GM19193 (cell line): ENCODE measurements around the gene WDR88.

Experiments
- POLR2A ChIP-seq: IDR thresholded peaks from 4 replicates; pipeline ENCODE4 v1.6.1; 2011; ENCODE audit not compliant: insufficient read depth, insufficient read length; ENCODE audit errors: extremely low read depth

Gene WDR88

GRCh38 chr19:33132021-33132420, at the start of gene WDR88:
WDR88 (plus strand) TSS chr19:33132114; CDS start chr19:33132170, 56 bp downstream.
- no peak for TF ChIP-seq POLR2A

- TF ChIP-seq POLR2A = no peak
These were observed 46.3 kb upstream of the WDR88 start for GRCh38 chr19:33085570-33086128.

GRCh38 chr19:33086955-33087354, 45.0 kb upstream of the WDR88 start:
- TF ChIP-seq POLR2A = no peak

GRCh38 chr19:33089010-33089409, 42.9 kb upstream of the WDR88 start:
- TF ChIP-seq POLR2A = no peak

- no peak for TF ChIP-seq POLR2A
These were observed 41.7 kb upstream of the WDR88 start for GRCh38 chr19:33090179-33090578.

- no peak for TF ChIP-seq POLR2A
These were observed 38.3 kb upstream of the WDR88 start for GRCh38 chr19:33093420-33094210.

GRCh38 chr19:33094436-33095067, 37.4 kb upstream of the WDR88 start:
- TF ChIP-seq POLR2A = no peak

GRCh38 chr19:33096005-33096404, 35.9 kb upstream of the WDR88 start:
- no peak for TF ChIP-seq POLR2A

- no peak for TF ChIP-seq POLR2A
These were observed 33.8 kb upstream of the WDR88 start for GRCh38 chr19:33098055-33098534.

GRCh38 chr19:33100894-33101644, 30.8 kb upstream of the WDR88 start:
- TF ChIP-seq POLR2A = no peak

GRCh38 chr19:33102893-33103292, 29.0 kb upstream of the WDR88 start:
- no peak for TF ChIP-seq POLR2A

GRCh38 chr19:33108161-33108560, 23.8 kb upstream of the WDR88 start:
- TF ChIP-seq POLR2A = no peak

GRCh38 chr19:33110137-33110910, 21.6 kb upstream of the WDR88 start:
- no peak for TF ChIP-seq POLR2A

- no peak for TF ChIP-seq POLR2A
These were observed 20.3 kb upstream of the WDR88 start for GRCh38 chr19:33111587-33111986.
